ENCODE results near the gene IZUMO1R.
"Not testable (repeated sequence)": the region's sequence is repeated elsewhere in the genome, so short reads cannot be mapped to it uniquely, and the experiment has no call there.

IZUMO1R gene

DNA sequence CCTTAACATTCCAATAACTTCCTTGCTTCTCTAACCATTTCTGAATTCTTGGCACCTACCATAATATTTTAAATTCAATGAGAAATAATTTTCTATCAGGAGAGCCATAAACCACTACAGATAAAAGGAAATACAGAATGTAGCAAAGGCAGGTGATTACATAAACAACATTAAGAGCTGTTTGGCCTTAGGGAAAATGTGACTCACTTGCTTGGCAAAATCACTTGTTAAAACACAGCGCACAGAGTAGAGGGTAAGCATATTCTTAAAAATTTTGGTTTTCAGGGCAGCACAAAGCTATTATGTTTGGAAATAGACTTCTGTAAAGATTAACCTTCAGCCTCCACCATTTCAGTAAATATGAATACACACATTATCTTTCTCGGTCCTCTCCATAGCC, 26.4 kb downstream of the IZUMO1R start:
- Histone ChIP-seq H3K4me3 (ENCODE audit: low read length) (no peak overlapping the region), H3K9ac (ENCODE audit: low read length) (no peak overlapping the region), H3K27ac (ENCODE audit: low read depth, low read length) (no peak overlapping the region), H3K27me3 (ENCODE audit: control insufficient read depth, insufficient read depth, low read length) (no peaks in the 10 kb centered on the region), H3K36me3 (ENCODE audit: control insufficient read depth, insufficient read depth, low read length) (no peaks in the 10 kb centered on the region), H3K4me1 (ENCODE audit: control insufficient read depth, insufficient read depth, low read length) (peaks cover 9% of the 10 kb centered on the region)

DNA sequence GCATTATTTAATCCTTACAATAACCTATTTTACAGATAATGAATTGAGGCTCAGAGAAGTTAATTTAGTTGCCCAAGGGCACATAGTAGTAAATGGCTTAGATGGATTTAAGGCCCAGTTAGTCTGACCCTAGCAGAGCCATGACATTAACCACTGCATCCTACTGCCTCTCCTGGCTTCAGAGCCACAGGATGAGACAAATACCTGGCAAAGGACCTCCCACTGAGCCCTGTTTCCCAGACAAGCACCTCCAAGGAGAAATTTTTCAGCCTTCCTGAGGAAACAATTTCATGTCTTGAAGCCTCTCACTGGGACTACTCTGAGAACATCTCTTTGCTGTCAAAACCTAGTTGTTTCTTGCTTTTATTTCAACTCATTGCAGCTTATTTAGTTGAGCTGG, 28.4 kb downstream of the IZUMO1R start:
- H3K27ac ChIP-seq (ENCODE audit: low read depth, low read length) = no peak overlapping the region
- no peaks in the 10 kb centered on the region for H3K27me3 ChIP-seq (ENCODE audit: control insufficient read depth, insufficient read depth, low read length)
- peaks cover 9% of the 10 kb centered on the region for H3K4me1 ChIP-seq (ENCODE audit: control insufficient read depth, insufficient read depth, low read length)
- no peaks in the 10 kb centered on the region for H3K36me3 ChIP-seq (ENCODE audit: control insufficient read depth, insufficient read depth, low read length)
- H3K4me3 ChIP-seq (ENCODE audit: low read length) = no peak overlapping the region
- H3K9ac ChIP-seq (ENCODE audit: low read length) = no peak overlapping the region

DNA sequence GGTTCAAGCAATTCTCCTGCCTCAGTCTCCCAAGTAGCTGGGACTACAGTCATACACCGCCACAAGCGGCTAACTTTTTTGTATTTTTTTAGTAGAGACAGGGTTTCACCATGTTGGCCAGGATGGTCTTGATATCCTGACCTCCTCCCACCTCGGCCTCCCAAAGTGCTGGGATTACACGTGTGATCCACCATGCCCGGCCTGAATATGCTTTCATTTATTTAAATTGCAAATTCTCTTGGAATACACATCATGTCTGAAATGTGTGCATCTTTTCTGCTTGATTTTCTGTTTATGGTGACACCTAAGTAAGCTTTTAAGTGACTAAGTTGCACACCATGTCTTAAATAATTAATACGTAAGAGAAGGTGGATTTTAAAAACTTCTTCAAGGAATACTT, 31.7 kb downstream of the IZUMO1R start:
- Histone ChIP-seq H3K4me1 (ENCODE audit: control insufficient read depth, insufficient read depth, low read length) (peaks cover 4% of the 10 kb centered on the region), H3K9ac (ENCODE audit: low read length) (no peak overlapping the region), H3K36me3 (ENCODE audit: control insufficient read depth, insufficient read depth, low read length) (no peaks in the 10 kb centered on the region), H3K27me3 (ENCODE audit: control insufficient read depth, insufficient read depth, low read length) (no peaks in the 10 kb centered on the region), H3K4me3 (ENCODE audit: low read length) (no peak overlapping the region), H3K27ac (ENCODE audit: low read depth, low read length) (no peak overlapping the region)

DNA sequence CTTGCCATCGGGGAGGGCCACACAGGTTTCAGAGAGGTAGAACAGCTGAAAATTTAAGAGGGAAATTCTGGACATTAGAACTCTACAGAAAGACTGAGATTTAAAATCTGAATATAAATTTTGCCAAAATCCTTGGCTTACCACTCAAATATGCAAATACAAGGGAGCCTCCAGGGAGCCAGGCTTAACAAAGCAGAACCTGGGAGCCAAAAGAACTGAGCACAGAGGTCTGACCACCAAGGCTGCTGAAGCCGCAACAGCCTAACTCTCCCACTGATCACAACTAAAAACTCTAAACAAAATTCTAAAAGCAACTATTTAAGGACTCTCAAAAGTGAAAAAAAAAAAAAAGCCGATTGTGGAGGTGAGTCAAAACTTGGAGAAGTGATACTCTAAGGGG, 34.3 kb downstream of the IZUMO1R start:
- Histone ChIP-seq H3K36me3 (ENCODE audit: control insufficient read depth, insufficient read depth, low read length) (no peaks in the 10 kb centered on the region), H3K9ac (ENCODE audit: low read length) (no peak overlapping the region), H3K4me3 (ENCODE audit: low read length) (no peak overlapping the region), H3K27me3 (ENCODE audit: control insufficient read depth, insufficient read depth, low read length) (no peaks in the 10 kb centered on the region), H3K4me1 (ENCODE audit: control insufficient read depth, insufficient read depth, low read length) (no peaks in the 10 kb centered on the region), H3K27ac (ENCODE audit: low read depth, low read length) (no peak overlapping the region)

DNA sequence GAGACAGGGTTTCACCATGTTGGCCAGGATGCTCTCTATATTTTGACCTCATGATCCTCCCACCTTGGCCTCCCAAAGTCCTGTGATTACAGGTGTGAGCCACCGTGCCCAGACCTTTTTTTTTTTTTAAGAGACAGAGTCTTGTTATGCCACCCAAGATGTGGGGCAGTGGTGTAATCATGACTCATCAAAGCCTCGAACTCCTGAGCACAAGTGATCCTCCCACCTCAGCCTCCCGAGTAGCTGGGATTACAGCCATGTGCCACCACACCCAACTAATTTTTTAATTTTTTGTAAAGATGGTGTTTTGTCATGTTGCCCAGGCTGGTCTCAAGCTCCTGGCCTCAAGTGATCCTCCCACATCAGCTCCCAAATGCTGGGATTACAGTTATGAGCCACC, 37.9 kb downstream of the IZUMO1R start:
- Histone ChIP-seq H3K36me3 (ENCODE audit: control insufficient read depth, insufficient read depth, low read length) (no peaks in the 10 kb centered on the region), H3K9ac (ENCODE audit: low read length) (no peak overlapping the region), H3K4me1 (ENCODE audit: control insufficient read depth, insufficient read depth, low read length) (no peaks in the 10 kb centered on the region), H3K4me3 (ENCODE audit: low read length) (no peak overlapping the region), H3K27me3 (ENCODE audit: control insufficient read depth, insufficient read depth, low read length) (no peaks in the 10 kb centered on the region), H3K27ac (ENCODE audit: low read depth, low read length) (no peak overlapping the region)

DNA sequence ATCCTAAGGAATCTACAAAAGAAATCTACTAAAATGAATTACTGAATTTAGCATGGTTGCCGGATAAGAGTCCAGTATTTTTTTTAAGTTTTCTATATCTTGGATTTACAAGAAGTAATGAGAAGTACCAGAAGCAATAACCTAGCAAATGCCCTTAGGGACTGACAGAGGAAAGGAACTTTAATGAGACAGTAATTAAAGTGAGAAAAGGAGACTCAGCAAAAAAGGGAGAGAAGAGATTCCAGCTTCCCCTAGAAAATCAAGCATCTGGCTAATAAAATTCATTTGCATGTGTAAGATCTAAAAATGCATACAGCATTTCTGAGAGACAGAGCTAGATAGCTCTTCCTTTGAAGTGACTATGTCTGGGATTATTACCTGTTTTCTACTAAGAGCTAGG, 39.1 kb downstream of the IZUMO1R start:
- Histone ChIP-seq H3K36me3 (ENCODE audit: control insufficient read depth, insufficient read depth, low read length) (no peaks in the 10 kb centered on the region), H3K4me1 (ENCODE audit: control insufficient read depth, insufficient read depth, low read length) (no peaks in the 10 kb centered on the region), H3K4me3 (ENCODE audit: low read length) (no peak overlapping the region), H3K27ac (ENCODE audit: low read depth, low read length) (no peak overlapping the region), H3K27me3 (ENCODE audit: control insufficient read depth, insufficient read depth, low read length) (no peaks in the 10 kb centered on the region), H3K9ac (ENCODE audit: low read length) (no peak overlapping the region)

DNA sequence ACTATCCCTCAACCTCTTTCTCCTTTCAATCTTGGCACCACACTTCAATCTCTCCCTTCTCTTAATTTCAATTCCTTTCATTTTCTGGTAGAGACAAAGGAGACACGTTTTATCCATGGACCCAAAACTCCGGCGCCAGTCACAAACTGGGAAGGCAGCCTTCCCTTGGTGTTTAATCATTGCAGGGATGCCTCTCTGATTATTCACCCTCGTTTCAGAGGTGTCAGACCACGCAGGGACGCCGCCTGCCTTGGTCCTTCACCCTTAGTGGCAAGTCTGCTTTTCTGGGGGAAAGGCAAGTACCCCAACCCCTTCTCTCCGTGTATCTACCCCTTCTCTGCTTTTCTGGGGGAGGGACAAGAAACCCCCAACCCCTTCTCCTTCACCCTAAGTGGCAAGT, 41.9 kb downstream of the IZUMO1R start:
- not testable (repeated sequence) for H3K9ac ChIP-seq (ENCODE audit: low read length); H3K27ac ChIP-seq (ENCODE audit: low read depth, low read length); H3K4me3 ChIP-seq (ENCODE audit: low read length); H3K4me1 ChIP-seq (ENCODE audit: control insufficient read depth, insufficient read depth, low read length); H3K36me3 ChIP-seq (ENCODE audit: control insufficient read depth, insufficient read depth, low read length); H3K27me3 ChIP-seq (ENCODE audit: control insufficient read depth, insufficient read depth, low read length)

DNA sequence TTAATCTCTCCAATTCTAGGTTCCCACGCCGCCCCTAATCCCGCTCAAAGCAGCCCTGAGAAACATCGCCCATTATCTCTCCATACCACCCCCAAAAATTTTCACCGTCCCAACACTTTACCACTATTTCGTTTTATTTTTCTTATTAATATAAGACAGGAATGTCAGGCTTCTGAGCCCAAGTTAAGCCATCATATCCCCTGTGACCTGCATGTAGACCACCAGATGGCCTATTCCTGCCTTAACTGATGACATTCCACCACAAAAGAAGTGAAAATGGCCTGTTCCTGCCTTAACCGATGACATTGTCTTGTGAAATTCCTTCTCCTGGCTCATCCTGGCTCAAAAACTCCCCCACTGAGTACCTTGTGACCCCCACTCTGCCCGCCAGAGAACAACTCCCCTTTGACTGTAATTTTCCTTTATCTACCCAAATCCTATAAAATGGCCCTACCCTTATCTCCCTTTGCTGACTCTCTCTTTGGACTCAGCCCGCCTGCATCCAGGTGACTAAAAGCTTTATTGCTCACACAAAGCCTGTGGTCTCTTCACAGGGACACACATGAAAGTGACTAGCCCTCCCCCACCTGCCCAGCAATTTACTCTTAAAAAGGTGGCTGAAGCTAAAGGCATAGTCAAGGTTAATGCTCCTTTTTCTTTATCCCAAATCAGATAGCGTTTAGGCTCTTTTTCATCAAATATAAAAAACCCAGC, 46.6 kb downstream of the IZUMO1R start:
- H3K4me1 ChIP-seq (ENCODE audit: control insufficient read depth, insufficient read depth, low read length); H3K27ac ChIP-seq (ENCODE audit: low read depth, low read length); H3K27me3 ChIP-seq (ENCODE audit: control insufficient read depth, insufficient read depth, low read length); H3K9ac ChIP-seq (ENCODE audit: low read length); H3K4me3 ChIP-seq (ENCODE audit: low read length); H3K36me3 ChIP-seq (ENCODE audit: control insufficient read depth, insufficient read depth, low read length): not testable (repeated sequence)
